Skeletal muscle satellite cell (primary cell): ENCODE data around the gene L3MBTL3.
"Not testable (repeated sequence)": the region's sequence is repeated elsewhere in the genome, so short reads cannot be mapped to it uniquely, and the experiment has no call there.

Source experiments
- H3K27me3 ChIP-seq: 2 replicates; pipeline ENCODE4 v1.7.0; 2013; ENCODE audit warnings: low read length; ENCODE audit not compliant: control insufficient read depth, insufficient read depth
- H3K36me3 ChIP-seq: 2 replicates; pipeline ENCODE4 v1.7.0; 2013; ENCODE audit warnings: mild to moderate bottlenecking, control low read depth, low read length; ENCODE audit not compliant: insufficient read depth
- H3K4me1 ChIP-seq: 2 replicates; pipeline ENCODE4 v1.7.0; 2013; ENCODE audit warnings: low read length; ENCODE audit not compliant: control insufficient read depth, insufficient read depth
- H3K4me2 ChIP-seq: 2 replicates; pipeline ENCODE4 v1.7.0; 2013; ENCODE audit warnings: mild to moderate bottlenecking, low read length
- H3K4me3 ChIP-seq: 2 replicates; pipeline ENCODE4 v1.7.0; 2013; ENCODE audit warnings: low read length
- H3K9ac ChIP-seq: 2 replicates; pipeline ENCODE4 v1.7.0; 2013; ENCODE audit warnings: mild to moderate bottlenecking, low read depth, low read length, moderate library complexity
- H3K9me3 ChIP-seq: replicated peaks from 2 replicates; pipeline ENCODE4 v1.7.0; 2013; ENCODE audit warnings: mild to moderate bottlenecking, control low read depth, low read length

Gene L3MBTL3

GRCh38 chr6:130098317-130098716, 79.9 kb downstream of the L3MBTL3 start:
- Histone ChIP-seq H3K4me2 (no peak overlapping the region), H3K4me3 (no peak overlapping the region), H3K4me1 (no peaks in the 10 kb centered on the region), H3K36me3 (peaks cover 3% of the 10 kb centered on the region), H3K9me3 (no peaks in the 10 kb centered on the region), H3K9ac (no peak overlapping the region), H3K27me3 (no peaks in the 10 kb centered on the region)

- Histone ChIP-seq H3K36me3 (no peaks in the 10 kb centered on the region), H3K27me3 (no peaks in the 10 kb centered on the region), H3K4me3 (no peak overlapping the region), H3K9me3 (no peaks in the 10 kb centered on the region), H3K4me2 (no peak overlapping the region), H3K4me1 (no peaks in the 10 kb centered on the region), H3K9ac (no peak overlapping the region)
These were observed 80.7 kb downstream of the L3MBTL3 start for GRCh38 chr6:130099119-130099518.

- no peak overlapping the region for H3K9ac ChIP-seq
- H3K4me2 ChIP-seq: no peak overlapping the region
- no peaks in the 10 kb centered on the region for H3K9me3 ChIP-seq
- no peak overlapping the region for H3K4me3 ChIP-seq
- no peaks in the 10 kb centered on the region for H3K4me1 ChIP-seq
- H3K36me3 ChIP-seq: no peaks in the 10 kb centered on the region
- H3K27me3 ChIP-seq: no peaks in the 10 kb centered on the region
These were observed 87.8 kb downstream of the L3MBTL3 start for GRCh38 chr6:130105996-130106704.

- Histone ChIP-seq H3K9me3 (no peaks in the 10 kb centered on the region), H3K36me3 (no peaks in the 10 kb centered on the region), H3K27me3 (no peaks in the 10 kb centered on the region), H3K9ac (no peak overlapping the region), H3K4me2 (no peak overlapping the region), H3K4me1 (no peaks in the 10 kb centered on the region), H3K4me3 (no peak overlapping the region)
These were observed 89.3 kb downstream of the L3MBTL3 start for GRCh38 chr6:130107710-130108109.

- Histone ChIP-seq H3K4me2 (no peak overlapping the region), H3K4me3 (no peak overlapping the region), H3K9me3 (no peaks in the 10 kb centered on the region), H3K36me3 (no peaks in the 10 kb centered on the region), H3K4me1 (no peaks in the 10 kb centered on the region), H3K27me3 (no peaks in the 10 kb centered on the region), H3K9ac (no peak overlapping the region)
These were observed 92.7 kb downstream of the L3MBTL3 start for GRCh38 chr6:130111031-130111430.

- H3K4me1 ChIP-seq: no peaks in the 10 kb centered on the region
- H3K4me2 ChIP-seq: no peak overlapping the region
- no peaks in the 10 kb centered on the region for H3K36me3 ChIP-seq
- no peaks in the 10 kb centered on the region for H3K27me3 ChIP-seq
- H3K9ac ChIP-seq: no peak overlapping the region
- H3K4me3 ChIP-seq: no peak overlapping the region
- no peaks in the 10 kb centered on the region for H3K9me3 ChIP-seq
These were observed 94.9 kb downstream of the L3MBTL3 start for GRCh38 chr6:130113201-130113710.

- Histone ChIP-seq H3K4me3 (no peak overlapping the region), H3K9me3 (no peaks in the 10 kb centered on the region), H3K36me3 (no peaks in the 10 kb centered on the region), H3K27me3 (no peaks in the 10 kb centered on the region), H3K4me1 (no peaks in the 10 kb centered on the region), H3K4me2 (no peak overlapping the region), H3K9ac (no peak overlapping the region)
These were observed 96.7 kb downstream of the L3MBTL3 start for GRCh38 chr6:130115036-130115435.

GRCh38 chr6:130116273-130116672, 97.9 kb downstream of the L3MBTL3 start:
- Histone ChIP-seq H3K27me3 (no peaks in the 10 kb centered on the region), H3K9ac (no peak overlapping the region), H3K9me3 (no peaks in the 10 kb centered on the region), H3K4me1 (no peaks in the 10 kb centered on the region), H3K4me3 (no peak overlapping the region), H3K36me3 (no peaks in the 10 kb centered on the region), H3K4me2 (no peak overlapping the region)

GRCh38 chr6:130117187-130117701, 98.9 kb downstream of the L3MBTL3 start:
- H3K9ac ChIP-seq, H3K4me2 ChIP-seq, H3K9me3 ChIP-seq, H3K4me3 ChIP-seq, H3K4me1 ChIP-seq, H3K36me3 ChIP-seq, H3K27me3 ChIP-seq: not testable (repeated sequence)

- H3K36me3 ChIP-seq: no peaks in the 10 kb centered on the region
- no peaks in the 10 kb centered on the region for H3K9me3 ChIP-seq
- no peaks in the 10 kb centered on the region for H3K4me1 ChIP-seq
- no peaks in the 10 kb centered on the region for H3K27me3 ChIP-seq
- no peak overlapping the region for H3K4me2 ChIP-seq
- H3K4me3 ChIP-seq: no peak overlapping the region
- H3K9ac ChIP-seq: no peak overlapping the region
These were observed 99.9 kb downstream of the L3MBTL3 start for GRCh38 chr6:130118236-130118635.

GRCh38 chr6:130119211-130119610, 100.8 kb downstream of the L3MBTL3 start:
- H3K4me1 ChIP-seq: no peaks in the 10 kb centered on the region
- H3K27me3 ChIP-seq: no peaks in the 10 kb centered on the region
- H3K9ac ChIP-seq: no peak overlapping the region
- no peak overlapping the region for H3K4me2 ChIP-seq
- H3K9me3 ChIP-seq: no peaks in the 10 kb centered on the region
- no peaks in the 10 kb centered on the region for H3K36me3 ChIP-seq
- H3K4me3 ChIP-seq: no peak overlapping the region

GRCh38 chr6:130120731-130121130, 102.3 kb downstream of the L3MBTL3 start:
- no peak overlapping the region for H3K4me2 ChIP-seq
- no peak overlapping the region for H3K9ac ChIP-seq
- no peaks in the 10 kb centered on the region for H3K27me3 ChIP-seq
- H3K36me3 ChIP-seq: no peaks in the 10 kb centered on the region
- H3K9me3 ChIP-seq: no peaks in the 10 kb centered on the region
- H3K4me1 ChIP-seq: no peaks in the 10 kb centered on the region
- H3K4me3 ChIP-seq: no peak overlapping the region
